ENCODE results near the gene ALPG.
A peak's percentile ranks its signal among the peaks of the same experiment; 100 is the strongest.
"Not testable (repeated sequence)": the region's sequence is repeated elsewhere in the genome, so short reads cannot be mapped to it uniquely, and the experiment has no call there.

Gene ALPG

DNA sequence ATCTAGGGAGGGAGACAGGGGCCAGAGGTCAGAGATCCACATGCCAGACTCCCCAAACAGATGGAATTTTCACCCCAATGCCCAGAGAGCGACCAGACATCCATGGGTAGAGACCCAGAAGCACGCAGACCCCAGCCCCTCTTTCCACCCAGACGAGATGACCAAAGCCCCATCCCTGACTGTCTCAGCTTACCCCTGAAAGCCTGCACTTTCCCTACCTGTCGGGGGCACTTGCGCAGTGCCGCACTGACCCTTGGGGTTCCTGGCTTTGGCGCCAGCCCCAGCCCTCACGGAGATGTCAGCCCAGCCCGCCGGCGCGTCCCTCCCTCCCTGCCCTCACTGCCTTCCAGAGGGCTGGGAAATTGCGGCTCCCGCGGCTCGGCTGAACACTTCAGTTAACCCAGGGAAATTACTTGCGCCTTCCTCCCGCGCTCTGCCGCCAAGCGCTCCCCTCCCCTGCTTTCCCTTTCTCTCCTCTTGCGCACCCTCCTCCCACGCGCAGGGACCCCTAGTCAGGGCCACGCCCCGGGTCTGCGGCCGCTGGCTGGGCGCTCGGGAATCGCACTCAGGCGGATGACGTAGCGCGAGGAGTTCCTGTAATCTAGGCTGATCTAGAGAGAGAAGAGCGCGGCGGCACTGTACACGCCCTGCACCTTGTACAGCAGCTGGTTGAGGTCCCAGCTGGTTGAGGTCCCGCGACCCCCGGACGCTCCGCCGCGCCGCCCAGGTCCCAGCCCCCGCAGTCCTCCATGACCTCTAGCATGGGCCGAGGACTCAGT is 12.0 kb downstream of the ALPG start:
- H3K27ac ChIP-seq: no peak overlapping the region
- H4K20me1 ChIP-seq: peaks cover 20% of the 10 kb centered on the region; the same call in 1 of the 2 replicates
- no peak overlapping the region for H3K9ac ChIP-seq
- peak overlapping the region; percentile 61 for H3K4me2 ChIP-seq
- peaks cover 64% of the 10 kb centered on the region for H3K27me3 ChIP-seq
- peaks cover 44% of the 10 kb centered on the region for H3K9me3 ChIP-seq
- no peaks in the 10 kb centered on the region for H3K36me3 ChIP-seq
- H3K4me3 ChIP-seq: peak overlapping the region; percentile 46
- 0 out of 2 replicates have a peak, but pooled peaks cover 3% of the 10 kb centered on the region for H3K4me1 ChIP-seq
- no peak for TF ChIP-seq Cebpa-rat (IDR thresholded peaks at IDR 0.05)

DNA sequence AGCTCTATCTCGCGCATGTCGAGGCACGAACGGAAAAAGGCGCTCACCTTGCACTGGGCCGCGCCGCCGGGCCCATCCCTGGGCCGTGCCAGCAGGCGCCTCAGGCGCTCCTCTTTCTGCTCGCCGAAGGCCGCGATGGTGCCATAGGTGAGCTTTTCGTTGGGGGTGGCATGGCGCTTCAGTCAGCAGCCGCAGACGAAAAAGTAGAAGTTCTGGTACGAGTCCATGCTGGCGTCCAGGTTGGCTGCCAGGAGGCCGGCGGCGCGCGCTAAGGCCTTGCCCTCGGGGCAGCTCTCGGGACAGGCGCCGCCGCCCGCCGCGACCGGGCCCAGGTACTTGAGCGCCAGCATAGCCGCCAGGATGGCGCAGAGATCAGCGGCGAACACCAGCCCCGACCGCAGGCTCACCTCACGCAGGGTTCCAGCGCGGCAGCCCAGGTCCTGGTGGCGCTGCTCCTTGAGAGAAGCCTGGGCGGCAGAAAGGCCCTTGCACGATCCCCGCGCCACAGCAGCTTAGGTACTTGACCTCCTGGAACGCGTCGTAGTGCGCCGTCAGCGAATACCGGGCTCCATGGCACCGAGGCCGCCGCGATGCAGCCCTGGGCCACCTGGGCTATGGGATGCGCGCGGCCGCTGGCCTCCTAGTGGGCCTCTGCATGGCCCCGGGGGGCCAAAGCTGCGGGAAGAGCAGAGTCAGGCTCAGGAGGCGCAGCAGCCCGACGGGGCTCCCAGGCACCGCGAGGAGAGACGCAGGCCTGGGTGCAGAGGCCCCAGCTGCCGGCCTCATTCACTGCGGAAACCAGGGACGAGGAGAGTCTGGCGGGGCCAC is 12.8 kb downstream of the ALPG start:
- Histone ChIP-seq H3K27ac (no peak overlapping the region), H4K20me1 (peaks cover 20% of the 10 kb centered on the region; the same call in 1 of the 2 replicates), H3K4me1 (0 out of 2 replicates have a peak, but pooled peaks cover 3% of the 10 kb centered on the region), H3K9me3 (peaks cover 44% of the 10 kb centered on the region), H3K27me3 (peaks cover 64% of the 10 kb centered on the region), H3K4me2 (peak overlapping the region; percentile 61), H3K9ac (no peak overlapping the region), H3K36me3 (no peaks in the 10 kb centered on the region), H3K4me3 (peak overlapping the region; percentile 46)
- no peak for TF ChIP-seq Cebpa-rat (IDR thresholded peaks at IDR 0.05)

DNA sequence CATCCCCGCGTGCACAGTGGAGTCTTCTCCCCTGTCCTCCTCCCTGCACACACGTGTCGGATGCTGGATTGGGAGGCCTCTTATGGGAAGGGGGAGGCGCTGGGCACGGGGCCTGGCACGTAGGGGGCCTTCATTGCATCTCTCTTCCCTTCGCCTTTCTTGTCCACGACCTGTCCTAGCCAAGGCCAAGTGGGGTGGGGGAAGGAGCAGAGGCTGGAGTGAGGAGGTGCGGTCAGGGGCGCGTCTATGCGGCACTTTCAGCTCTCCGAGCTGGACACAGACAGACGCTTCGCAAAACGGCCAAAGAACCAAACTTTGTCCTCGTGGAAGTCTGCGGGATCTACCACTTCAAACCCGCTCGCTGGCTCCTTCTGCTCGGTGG is 13.4 kb downstream of the ALPG start:
- H4K20me1 ChIP-seq: peaks cover 20% of the 10 kb centered on the region; the same call in 1 of the 2 replicates
- H3K27me3 ChIP-seq: peaks cover 64% of the 10 kb centered on the region
- no peak overlapping the region for H3K4me2 ChIP-seq
- H3K4me3 ChIP-seq: peak overlapping the region; percentile 59
- no peak overlapping the region for H3K9ac ChIP-seq
- H3K27ac ChIP-seq: no peak overlapping the region
- H3K4me1 ChIP-seq: 0 out of 2 replicates have a peak, but pooled peaks cover 3% of the 10 kb centered on the region
- peaks cover 44% of the 10 kb centered on the region for H3K9me3 ChIP-seq
- no peaks in the 10 kb centered on the region for H3K36me3 ChIP-seq
- no peak for TF ChIP-seq Cebpa-rat (IDR thresholded peaks at IDR 0.05)

DNA sequence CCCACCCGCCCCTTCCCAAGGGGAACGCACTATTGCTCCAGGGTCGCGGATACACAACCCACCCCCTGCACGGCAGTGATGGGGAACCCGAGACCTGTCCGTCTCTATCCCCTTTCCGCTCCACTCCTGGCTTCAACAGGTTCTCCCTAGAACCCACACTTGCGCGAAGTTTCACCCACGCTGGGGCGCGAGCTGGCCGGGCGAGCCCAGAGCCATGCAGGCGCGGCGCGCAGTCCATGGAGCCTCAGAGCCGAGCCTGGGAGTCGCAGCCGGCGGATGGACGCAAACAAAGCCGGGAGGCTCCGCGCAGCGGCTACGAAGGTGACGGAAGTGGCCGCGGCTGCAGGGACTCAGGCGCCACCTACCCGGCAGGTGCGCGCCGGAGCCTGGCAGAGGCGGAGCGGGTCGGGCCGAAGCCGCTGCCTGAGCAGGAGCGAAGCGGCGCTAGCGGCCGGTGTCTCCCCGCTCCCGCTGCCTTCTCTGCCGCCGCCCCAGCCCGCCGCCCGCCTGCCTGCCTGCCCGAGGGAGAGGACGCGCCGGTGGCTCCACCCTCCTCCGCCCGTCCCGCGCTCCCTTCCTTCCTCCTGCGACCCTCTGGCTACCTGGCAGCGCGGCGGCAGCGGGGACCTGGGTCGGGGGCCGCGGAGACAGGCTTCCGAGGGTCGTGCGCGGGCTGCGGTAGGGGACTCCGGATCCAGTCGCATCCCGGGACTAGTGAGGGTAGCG is 14.0 kb downstream of the ALPG start:
- H3K9me3 ChIP-seq: peaks cover 44% of the 10 kb centered on the region
- H4K20me1 ChIP-seq: peaks cover 20% of the 10 kb centered on the region; the same call in 1 of the 2 replicates
- H3K27me3 ChIP-seq: peaks cover 64% of the 10 kb centered on the region
- H3K36me3 ChIP-seq: no peaks in the 10 kb centered on the region
- no peak overlapping the region for H3K9ac ChIP-seq
- H3K4me1 ChIP-seq: 0 out of 2 replicates have a peak, but pooled peaks cover 3% of the 10 kb centered on the region
- peak overlapping the region; percentile 64 for H3K4me2 ChIP-seq
- H3K27ac ChIP-seq: no peak overlapping the region
- peak overlapping the region; percentile 59 for H3K4me3 ChIP-seq
- TF ChIP-seq Cebpa-rat (IDR thresholded peaks at IDR 0.05): no peak

DNA sequence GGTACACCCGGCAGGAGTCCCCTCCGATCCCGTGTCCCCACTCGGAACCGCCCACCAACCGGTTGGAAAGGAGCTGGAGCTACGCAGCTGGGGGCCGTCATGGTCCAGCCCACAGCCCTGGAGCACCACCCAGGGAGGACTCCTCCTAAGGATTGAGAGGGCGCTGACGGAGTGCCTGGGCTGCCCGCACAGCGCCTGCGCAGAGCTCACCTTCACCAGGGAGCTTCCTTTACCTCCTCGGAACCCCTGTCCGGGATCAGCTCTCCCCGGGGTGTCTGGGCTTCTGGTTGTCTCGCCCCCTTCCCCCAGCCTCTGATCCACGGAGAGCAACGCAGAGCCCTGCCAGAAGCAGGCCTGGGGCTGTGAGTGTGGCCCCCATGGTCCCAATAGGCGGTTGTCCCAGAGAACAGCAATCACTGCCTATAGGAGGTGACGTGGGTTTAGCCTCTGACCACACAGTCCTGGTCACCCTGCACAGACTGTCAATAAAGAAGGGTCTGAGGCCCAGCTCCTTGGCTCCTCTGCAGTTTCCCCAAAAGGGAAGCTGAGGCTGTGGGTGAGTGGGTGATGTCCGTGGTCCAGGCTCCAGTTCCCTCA is 14.6 kb downstream of the ALPG start:
- peaks cover 20% of the 10 kb centered on the region; the same call in 1 of the 2 replicates for H4K20me1 ChIP-seq
- H3K9me3 ChIP-seq: peaks cover 44% of the 10 kb centered on the region
- no peaks in the 10 kb centered on the region for H3K36me3 ChIP-seq
- H3K4me1 ChIP-seq: 0 out of 2 replicates have a peak, but pooled peaks cover 3% of the 10 kb centered on the region
- TF ChIP-seq Cebpa-rat (IDR thresholded peaks at IDR 0.05): no peak
- no peak overlapping the region for H3K27ac ChIP-seq
- H3K4me2 ChIP-seq: peak overlapping the region; percentile 64
- no peak overlapping the region for H3K9ac ChIP-seq
- H3K27me3 ChIP-seq: peaks cover 64% of the 10 kb centered on the region
- peak overlapping the region; percentile 59 for H3K4me3 ChIP-seq

DNA sequence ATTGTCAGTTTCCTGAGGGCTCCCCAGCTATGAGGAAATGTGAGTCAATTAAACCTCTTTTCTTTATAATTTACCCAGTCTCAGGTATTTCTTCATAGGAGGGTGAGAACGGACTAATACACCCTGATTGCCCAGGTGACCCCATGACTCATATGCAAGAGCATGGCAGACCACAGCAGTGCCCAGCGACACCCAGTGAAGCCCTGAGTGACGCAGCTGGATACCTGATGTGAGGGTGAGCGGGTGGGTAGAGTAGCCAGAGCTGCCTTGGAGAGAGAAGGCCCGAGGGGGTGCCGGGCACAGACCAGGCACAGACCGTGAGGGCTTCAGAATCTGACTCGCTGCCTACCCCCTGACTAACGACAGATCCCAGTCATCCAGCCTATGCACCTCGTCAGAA is 15.4 kb downstream of the ALPG start:
- Histone ChIP-seq H3K4me3 (0 out of 2 replicates have a peak overlapping the region, but pooled peaks have one; percentile 59), H4K20me1 (peaks cover 20% of the 10 kb centered on the region; the same call in 1 of the 2 replicates), H3K27me3 (peaks cover 58% of the 10 kb centered on the region), H3K36me3 (no peaks in the 10 kb centered on the region), H3K4me1 (0 out of 2 replicates have a peak, but pooled peaks cover 3% of the 10 kb centered on the region), H3K9me3 (peaks cover 44% of the 10 kb centered on the region), H3K4me2 (no peak overlapping the region), H3K9ac (no peak overlapping the region), H3K27ac (no peak overlapping the region)
- TF ChIP-seq Cebpa-rat (IDR thresholded peaks at IDR 0.05): no peak

DNA sequence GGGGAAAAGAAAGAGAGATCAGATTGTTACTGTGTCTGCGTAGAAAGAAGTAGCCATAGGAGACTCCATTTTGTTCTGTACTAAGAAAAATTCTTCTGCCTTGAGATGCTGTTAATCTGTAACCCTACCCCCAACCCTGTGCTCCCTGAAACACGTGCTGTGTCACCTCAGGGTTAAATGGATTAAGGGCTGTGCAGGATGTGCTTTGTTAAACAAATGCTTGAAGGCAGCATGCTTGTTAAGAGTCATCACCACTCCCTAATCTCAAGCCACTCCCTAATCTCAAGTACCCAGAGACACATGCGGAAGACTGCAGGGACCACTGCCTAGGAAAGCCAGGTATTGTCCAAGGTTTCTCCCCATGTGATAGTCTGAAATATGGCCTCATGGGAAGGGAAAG is 16.4 kb downstream of the ALPG start:
- not testable (repeated sequence) for H3K4me3 ChIP-seq, H3K4me2 ChIP-seq, H3K9ac ChIP-seq, H3K27ac ChIP-seq, H3K4me1 ChIP-seq, H3K36me3 ChIP-seq
- peaks cover 44% of the 10 kb centered on the region for H3K9me3 ChIP-seq
- H3K27me3 ChIP-seq: peaks cover 49% of the 10 kb centered on the region
- H4K20me1 ChIP-seq: peaks cover 20% of the 10 kb centered on the region; the same call in 1 of the 2 replicates

DNA sequence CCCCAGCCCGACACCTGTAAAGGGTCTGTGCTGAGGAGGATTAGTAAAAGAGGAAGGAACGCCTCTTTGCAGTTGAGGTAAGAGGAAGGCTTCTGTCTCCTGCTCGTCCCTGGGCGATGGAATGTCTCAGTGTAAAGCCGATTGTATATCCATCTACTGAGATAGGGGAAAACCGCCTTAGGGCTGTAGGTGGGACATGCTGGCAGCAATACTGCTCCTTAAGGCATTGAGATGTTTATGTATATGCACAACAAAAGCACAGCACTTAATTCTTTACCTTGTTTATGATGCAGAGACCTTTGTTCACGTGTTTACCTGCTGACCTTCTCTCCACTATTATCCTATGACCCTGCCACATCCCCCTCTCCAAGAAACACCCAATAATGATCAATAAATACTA is 16.8 kb downstream of the ALPG start:
- peaks cover 44% of the 10 kb centered on the region for H3K9me3 ChIP-seq
- not testable (repeated sequence) for H3K4me2 ChIP-seq, H3K36me3 ChIP-seq, H3K9ac ChIP-seq, H3K4me1 ChIP-seq, H3K4me3 ChIP-seq, H3K27ac ChIP-seq
- H3K27me3 ChIP-seq: peaks cover 45% of the 10 kb centered on the region
- peaks cover 20% of the 10 kb centered on the region; the same call in 1 of the 2 replicates for H4K20me1 ChIP-seq
